ENCODE measurements around the gene MS4A10.
"Not testable (repeated sequence)": the region's sequence is repeated elsewhere in the genome, so short reads cannot be mapped to it uniquely, and the experiment has no call there.

The MS4A10 gene

DNA sequence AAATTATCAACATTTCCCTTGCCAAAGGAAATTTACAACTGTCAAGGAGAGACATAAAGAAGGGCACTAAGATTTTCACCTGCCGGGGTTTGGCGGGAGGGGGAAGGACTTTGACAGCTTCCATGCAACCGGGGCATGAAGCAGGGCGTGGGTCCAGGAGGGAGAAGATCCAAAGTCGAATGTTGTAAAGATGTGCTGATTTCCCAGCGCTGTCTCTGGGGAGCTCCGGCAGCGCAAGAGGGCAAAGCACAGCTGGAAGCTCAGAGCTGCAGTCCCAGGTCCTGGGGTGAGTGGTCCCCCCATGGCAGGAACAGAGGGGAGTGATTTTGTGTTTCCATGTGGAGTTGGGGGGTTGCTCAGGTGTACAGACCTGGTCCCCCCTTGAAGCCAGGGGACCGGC lies at the start of gene MS4A10:
MS4A10 (plus strand) TSS at position 198 of the 400 bp plus-strand sequence. CDS start 5,003 bp downstream, outside the sequence.
- no peak for DNase-seq

DNA sequence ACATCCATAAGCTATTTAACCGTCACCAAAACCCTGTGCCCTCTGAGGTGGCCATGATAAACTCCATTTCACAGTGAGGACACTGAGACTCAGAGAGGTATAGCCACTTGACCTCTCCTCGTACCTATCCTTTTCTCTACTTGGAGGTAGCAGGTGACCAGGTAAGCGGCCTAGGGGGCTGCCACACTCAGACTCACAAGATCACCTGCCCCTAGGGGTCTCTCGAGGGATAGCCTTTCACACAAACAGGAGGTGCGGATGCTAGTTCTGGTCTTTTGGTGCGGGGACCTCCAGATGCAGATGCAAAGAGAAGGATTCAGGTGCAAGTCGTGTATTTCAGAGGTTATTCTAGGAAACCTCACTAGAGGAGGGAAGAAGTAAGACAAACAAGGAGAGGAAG lies 46.0 kb upstream of the MS4A10 start:
- no peak for DNase-seq

DNA sequence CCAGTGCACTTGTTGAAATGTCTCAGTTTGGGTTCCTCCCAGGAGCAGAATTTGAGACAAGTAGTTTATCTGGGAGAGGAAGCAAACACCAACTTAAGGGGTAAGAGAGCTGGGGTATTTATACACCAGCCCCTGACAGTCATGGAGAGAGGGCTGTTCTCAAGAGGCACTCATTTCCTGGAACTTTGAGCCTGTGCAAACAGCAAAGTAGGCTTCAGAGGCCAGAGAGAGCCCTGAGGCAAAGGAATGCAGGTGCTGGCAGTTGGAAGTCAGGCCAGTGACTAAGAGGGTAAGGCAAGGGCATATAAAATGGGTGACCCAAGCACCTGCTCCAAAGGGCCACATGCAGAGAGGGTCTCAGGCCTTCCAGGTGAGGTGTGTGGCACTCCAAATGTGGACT lies 44.6 kb upstream of the MS4A10 start:
- no peak for DNase-seq

DNA sequence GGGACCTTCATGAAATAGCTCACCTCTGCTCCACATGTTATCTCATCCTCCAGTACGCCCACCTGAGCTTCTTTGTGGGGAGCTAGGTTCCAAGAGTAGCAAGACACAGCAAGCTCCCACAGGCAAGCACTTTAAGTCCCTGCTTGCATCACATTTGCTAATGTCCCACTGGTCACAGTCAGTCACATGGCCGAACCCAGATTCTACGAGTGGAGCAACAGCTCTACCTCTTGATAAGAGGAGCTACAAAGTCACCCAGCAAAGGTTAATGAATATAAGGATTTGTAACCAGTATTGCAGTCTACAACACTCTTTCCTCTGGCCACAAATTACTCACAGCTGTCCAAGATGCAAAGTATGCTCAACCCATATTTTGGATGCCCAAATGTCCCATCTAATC lies 43.7 kb upstream of the MS4A10 start:
- DNase-seq, result no peak

DNA sequence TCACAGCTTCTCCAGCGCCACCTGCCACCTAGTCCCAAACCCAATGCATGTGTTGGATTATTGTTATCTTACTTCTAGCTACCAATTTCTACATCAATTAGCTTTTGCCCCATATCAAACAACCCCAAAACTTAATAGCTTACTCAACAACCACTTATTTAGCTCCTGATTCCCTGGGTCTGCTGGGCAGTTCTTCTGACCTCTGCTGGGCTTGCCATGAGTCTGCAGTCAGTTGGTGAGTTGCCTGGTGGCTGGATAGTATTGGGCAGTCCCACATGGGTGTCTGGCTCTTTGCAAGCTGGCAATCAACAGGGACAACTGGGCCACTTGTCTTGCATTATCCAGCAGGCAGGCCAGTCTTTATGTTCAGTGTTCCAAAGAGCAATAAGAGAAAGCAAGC lies 42.1 kb upstream of the MS4A10 start:
- DNase-seq, result no peak

DNA sequence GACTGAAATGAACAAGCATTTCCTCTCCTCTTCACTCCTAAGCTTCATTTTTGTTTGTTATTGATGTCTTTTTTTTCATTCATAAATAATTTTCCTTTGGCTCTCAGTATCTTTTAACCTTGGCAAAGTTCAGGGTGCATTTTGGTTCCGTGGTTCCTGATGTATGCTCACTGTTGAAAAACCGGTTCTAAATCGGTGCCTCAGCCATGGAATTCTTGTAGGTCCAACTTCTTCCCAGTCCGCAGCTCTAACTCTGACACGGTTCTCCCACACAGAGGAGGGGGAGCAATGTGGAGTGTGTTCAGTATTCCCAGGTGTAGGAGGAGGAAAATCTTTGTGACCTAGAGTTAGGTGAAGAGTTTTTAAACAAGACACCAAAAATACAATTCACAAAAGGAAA lies 41.0 kb upstream of the MS4A10 start:
- DNase-seq, result no peak

DNA sequence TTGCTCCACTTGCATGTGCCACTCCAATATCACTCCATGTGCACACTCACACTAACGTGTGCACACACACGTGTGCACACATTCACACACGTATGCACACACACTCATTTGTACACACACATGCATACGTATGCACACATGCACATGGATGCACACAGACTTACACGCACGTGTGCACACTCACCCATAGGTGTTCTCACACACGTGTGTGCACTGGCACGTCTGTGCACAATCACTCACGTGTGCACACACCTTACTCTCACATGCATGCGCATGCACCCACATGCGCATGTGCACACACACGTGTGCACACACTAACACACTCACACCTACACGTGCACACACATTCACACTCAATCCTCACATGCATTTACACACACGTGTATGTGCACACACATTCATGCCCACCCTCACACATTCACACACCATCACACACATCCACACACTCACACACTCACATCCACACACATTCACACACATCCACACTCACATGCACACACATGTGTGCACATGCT lies 37.7 kb upstream of the MS4A10 start:
- no peak for DNase-seq

DNA sequence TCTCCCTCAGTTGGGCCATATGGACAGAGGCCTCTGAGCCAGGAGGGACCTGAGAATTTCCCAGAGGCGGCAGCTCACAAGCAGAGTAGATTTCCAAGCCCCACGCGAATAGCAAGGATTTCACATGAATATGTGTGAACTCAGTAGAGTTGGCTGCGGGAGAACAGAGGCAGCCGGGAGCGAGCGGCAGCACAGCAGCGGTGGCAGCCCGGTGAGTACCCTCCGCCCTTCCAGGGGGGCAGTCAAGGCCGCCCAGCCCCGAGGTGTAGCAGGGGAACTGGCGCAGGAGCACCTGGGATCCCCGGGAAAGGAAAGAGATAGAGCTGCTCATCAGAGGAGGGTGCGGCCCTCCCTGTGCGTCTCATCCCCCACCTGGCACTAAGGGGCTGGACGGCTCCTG lies 36.9 kb upstream of the MS4A10 start:
- DNase-seq, result no peak

DNA sequence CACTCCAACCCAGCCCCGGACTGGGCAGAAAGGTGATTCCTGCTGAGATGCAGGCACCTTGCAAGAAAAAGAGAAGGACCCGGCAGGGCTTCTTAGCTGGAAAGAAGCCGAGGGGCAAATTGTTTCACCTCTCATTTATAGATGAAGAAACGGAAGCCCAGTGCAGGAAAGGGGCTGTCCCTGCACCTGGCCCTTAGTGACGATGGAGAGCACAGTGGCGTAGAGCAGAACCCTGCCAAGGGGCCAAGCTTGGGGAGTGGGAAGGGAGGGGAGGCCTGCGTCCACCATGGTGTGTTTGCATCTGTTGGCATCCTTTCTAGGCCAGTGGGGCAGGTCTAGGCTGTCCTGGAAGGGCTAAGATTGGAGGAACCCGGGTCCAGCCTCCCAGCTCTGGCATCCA lies 36.3 kb upstream of the MS4A10 start:
- no peak for DNase-seq

DNA sequence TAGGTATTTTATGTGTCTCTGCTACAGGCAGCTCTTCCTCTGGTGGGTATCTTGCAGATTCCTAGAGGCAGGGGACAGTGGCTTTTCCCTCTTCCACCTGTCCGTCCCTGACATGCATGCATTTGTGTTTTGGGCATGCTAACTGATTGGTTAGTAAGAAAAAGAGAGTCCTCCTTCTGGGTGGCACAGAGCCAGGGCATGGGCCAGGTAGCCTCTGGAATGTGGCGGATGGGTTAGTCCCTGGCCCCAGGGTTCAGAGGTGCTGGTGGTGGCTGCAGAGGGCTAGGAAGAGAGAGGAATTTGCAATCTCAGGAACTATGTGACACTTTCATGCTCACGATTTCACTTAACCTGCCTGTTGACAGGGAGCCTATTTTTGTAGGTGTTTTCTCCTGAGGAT lies 34.2 kb upstream of the MS4A10 start:
- DNase-seq, result no peak

DNA sequence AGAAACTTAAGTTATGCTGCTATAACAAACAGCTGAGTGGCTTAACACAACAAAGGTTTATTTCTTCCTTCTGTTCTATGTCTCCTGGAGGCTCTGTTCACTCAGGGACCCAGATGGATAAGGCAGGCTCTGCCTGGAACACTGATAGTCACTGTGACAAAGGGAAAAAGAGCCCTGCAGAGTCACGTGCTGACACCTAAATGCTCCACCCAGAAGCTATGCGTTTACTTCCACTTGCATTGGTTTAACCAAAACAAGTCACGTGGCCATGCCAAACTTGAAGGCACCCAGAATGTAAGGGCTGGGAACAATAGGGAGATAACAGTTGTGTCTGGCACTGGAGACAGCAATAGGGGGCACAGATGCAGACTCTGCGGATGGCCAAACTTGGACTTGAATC lies 31.8 kb upstream of the MS4A10 start:
- no peak for DNase-seq

DNA sequence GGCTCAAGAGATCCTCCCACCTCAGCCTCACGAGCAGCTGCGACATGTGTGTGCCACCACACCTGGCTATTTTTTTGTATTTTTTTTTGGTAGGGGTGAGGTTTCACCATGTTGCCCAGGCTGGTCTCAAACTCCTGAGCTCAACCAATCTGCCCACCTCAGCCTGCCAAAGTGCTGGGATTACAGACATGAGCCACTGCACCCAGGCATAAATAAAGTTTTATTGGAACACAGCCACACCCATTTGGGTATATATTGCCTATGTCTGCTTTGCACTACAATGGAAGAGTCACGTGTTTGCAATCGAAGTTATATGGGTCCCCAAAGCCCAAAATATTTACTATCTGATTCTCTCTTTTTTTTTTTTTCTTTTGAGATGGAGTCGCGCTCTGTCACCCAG lies 30.2 kb upstream of the MS4A10 start:
- DNase-seq, result no peak

DNA sequence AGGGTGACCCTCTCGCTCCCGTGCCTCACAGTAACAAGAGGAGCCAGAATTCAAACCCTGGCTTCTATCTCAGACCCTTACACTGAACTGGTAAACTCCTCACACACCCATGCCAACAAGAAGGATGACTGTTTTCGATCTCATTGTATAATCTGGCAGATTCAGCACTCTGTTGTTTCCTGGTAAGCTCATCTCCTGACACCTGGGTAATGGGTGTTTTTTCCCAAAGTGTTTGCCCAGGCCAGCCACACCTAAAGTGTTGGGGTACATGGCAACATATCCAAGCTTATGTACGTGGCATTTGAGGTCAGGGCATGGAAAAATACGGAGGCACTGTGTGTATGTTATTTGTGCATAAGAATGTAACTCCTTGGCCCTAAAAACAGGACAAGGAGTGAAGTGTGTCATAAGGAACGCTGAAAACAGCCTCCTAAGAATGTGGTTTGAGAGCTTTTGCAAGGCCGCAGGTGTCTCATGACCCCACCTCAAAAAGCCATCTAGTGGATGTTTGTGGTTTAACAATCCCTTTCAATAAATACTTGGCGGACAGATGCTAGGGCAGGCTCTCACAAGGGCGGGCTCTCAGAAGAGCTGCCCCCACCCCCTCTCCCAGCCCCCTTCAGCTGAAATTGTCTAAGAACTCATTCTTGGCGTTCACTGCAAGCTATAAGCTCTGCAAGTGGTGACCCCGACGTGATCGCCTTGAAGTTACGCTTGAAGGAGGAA lies 28.7 kb upstream of the MS4A10 start, which contains the start of gene MS4A15:
MS4A15 (plus strand) TSS at position 561 of the 726 bp plus-strand sequence. CDS start 6,867 bp downstream, outside the sequence.
- peak in 1 of 2 experiments; percentile 16 for DNase-seq

DNA sequence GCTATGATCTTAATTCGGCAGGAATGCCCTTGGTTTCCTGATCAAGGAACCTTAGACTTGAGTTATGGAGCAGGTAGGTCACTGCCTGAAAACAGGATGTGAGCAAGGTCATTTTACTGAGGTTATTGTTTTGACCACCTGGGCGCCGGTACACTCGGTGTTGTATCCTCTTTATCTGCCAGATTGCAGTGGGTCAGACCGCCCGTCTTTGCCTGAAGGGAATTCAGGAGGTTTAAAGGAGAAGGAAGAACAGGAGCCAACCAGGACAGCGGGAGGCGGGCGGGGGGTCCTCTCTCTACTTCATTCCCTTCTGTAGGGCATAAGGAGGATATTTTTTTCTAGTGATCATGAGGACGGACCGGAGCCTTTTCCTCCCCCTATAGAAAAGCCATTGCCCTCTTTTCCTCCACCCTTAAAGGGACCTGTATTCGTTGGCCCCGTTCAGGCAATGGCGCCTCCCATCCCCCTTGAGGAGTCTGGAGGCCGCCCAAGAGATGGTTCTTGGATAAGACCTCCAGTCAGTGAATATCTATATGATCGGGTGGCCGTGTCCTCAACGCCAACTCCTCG lies 27.8 kb upstream of the MS4A10 start:
- DNase-seq, result no peak

DNA sequence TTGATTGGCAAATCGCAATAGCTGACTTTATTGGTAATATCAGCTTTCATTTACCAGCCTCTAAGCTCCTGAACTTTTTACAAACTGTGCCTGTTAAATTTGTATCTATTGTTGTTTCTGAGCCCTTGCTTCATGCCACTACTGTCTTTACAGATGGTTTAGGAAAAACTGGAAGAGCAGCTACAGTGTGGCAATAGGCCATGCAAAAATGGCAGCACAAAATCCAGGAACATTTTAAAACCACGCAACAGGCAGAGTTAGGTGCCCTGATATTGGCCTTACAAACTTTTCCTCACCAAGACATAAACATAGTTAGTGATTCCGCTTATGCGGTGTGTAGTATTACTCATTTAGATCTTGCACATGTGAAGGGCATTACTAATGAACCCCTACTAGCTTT lies 26.5 kb upstream of the MS4A10 start:
- DNase-seq, result not testable (repeated sequence)

DNA sequence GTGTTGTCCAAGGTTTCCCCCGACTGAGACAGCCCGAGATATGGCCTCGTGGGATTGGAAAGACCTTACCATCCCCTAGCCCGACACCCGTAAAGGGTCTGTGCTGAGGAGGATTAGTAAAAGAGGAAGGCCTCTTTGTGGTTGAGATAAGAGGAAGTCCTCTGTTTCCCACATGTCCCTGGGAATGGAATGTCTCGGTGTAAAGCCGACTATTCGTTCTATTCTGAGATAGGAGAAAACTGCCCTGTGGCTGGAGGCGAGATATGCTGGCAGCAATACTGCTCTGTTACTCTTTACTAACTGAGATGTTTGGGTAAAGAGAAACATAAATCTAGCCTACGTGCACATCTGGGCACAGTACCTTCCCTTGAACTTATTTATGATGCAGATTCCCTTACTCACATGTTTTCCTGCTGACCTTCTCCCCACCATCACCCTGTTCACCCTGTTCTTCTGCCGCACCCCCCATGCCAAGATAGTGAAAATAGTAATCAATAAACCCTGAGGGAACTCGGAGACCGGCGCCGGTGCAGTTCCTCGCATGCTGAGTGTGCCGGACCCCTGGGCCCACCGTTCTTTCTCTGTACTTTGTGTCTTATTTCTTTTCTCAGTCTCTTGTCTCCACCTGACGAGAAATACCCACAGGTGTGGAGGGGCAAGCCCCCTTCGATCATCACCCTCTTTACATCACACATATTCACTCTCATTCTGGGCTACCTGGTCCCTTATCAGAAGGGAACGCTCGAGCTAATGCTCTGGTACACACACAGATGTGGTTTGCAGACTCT lies 25.5 kb upstream of the MS4A10 start:
- peak; percentile 37 to 39 for DNase-seq

DNA sequence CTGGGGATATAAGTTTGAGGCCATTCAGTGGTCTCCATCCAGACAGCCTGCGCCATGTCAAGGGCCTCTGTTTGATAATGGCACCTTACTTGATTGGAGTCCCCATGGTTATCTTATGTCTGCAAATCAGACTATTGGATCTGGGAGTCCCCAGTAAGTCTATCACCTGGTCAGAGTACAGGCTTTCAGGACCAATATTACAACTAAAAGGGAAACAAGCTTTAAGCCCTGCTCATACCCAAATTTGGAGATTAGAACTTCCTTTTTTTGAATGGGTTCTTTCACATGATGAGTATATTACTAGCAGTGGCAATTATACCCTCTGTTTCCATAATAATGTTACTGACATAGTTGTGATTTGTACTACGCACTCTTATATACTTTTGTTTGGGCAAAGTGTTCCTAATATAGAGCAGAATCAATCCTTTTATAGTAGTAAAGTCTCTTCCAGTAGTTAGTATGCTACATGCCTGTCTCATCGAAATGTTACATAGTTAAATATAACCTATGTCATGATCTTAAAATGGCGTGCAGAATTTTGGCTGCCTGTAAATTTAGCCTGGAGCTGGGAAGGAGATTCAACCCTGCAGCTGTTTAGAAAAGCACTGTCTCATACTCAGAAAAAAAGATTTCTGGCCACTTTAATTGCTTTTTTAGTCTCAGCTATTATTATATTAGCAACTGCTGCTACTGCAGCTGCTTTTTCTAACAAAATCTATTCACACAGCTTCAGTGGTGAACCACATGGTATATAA lies 23.5 kb upstream of the MS4A10 start:
- no peak for DNase-seq

DNA sequence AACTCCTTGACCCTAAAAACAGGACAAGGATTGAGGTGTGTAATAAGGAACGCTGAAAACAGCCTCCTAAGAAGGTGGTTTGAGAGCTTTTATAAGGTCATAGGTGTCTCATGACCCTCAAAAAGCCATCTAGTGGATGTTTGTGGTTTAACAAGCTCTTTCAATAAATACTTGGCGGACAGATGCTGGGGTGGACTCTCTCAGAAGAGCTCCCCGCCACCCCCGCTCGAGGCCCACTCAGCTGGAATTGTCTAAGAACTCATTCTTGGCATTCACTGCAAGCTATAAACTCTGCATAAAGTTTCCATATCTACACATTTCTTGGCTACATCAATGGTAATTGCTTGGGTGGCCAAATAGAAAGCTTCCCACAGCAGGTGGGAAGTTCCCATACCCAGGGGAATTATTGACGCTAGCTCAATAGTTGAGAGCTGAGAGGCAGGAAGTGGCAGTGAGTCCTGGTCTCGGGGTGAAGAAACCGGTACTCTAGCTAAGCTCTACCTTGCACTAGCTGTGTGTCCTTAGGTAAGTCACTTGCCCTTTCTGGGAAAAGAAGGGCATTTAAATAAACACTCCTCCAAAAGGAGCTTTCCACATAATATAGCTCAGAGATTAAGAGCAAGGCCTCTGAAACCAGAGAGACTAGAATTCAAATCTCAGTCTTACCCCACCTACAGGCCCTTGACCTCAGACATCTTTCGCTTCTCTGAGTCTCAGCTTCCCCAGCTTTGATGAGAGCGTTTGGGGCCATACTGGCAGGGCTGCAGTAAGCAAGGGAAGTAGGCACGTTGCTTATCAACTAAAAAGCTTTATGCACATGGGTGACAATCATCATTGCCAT lies 22.1 kb upstream of the MS4A10 start:
- DNase-seq, result no peak

DNA sequence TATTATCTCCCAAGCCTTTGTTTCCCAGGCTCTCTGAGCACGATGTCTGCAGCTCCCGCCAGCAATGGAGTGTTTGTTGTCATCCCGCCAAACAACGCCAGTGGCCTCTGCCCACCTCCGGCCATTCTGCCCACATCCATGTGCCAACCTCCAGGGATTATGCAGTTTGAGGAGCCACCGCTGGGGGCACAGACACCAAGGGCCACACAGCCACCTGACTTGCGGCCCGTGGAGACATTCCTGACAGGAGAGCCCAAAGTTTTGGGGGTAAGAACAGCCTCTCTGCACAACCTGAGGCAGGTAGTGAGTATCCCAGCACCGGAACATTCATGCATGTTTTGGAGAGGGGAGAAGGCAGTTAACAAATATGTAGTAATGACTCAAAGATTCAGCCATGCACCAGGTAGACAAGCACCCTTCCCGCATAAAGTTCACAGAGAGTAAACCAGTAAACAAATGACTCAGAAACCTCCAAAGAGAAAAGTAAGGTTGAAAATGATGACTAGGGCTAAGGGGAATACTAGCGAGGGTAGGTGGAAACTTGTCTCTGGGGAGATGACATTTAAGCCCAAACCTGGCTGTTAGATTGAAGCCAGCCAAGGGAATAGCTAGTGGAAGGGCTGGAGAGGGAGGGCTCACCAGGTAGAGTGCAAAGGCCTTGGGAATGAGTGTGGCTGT lies 21.3 kb upstream of the MS4A10 start:
- DNase-seq, result no peak

DNA sequence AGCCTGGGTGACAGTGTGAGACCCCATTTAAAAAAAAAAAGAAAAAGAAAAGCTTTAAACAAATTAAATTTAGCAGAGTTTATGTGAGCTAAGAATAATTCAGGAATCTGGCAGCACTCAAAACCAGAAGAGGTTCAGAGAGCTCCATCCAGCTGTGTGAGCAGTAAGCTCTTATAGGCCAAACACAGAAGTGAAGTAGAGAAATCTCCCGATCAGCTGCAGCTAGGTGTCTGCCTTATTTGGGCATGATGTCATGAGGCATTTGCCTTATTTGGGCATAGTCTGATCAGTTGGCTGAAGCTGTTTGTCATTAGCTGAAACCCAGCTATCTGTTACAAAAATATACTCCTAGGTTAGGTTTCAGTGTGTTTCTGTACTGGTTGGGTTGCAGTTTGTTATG lies 20.3 kb upstream of the MS4A10 start:
- DNase-seq, result no peak

DNA sequence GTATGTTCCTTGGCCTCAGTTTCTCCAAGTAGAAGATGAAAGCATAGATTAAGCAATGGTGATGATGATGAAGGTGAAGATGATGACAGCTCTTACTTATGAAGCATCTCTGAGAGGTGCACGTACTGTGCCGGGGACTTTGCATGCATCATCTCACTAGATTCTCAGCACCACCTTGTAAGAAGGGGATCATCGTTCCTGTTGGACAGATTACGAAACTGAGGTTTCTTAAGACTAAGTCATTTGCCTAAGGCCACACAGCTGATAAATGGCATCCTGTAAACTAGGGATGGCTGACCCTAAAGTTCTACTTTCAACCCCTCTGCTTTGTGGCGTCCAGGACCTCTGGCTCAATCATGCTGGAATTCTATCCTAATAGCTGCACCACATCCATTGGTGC lies 19.8 kb upstream of the MS4A10 start:
- no peak for DNase-seq

All from AML-193 (cell line).